H9 (cell line): Measurements from ENCODE around the gene BCORL1. TPM values are rescaled to one million over a fixed set of nuclear protein-coding genes. Genes with fewer than 3 reads are reported as not detected.
A peak's percentile ranks its signal among the peaks of the same experiment; 100 is the strongest.

ENCODE experiments used
- DNase-seq: peaks from one replicate; pipeline ENCODE4 v3.0.0-alpha.2; 2017
- H2AFZ ChIP-seq: one replicate; pipeline ENCODE4 v1.6.1; 2013; ENCODE audit warnings: mild to moderate bottlenecking, low read length, control low read depth, moderate library complexity
- H2AK5ac ChIP-seq: 2 replicates; pipeline ENCODE4 v1.6.1; 2013; ENCODE audit warnings: low read length, control low read depth, mixed read lengths; ENCODE audit not compliant: insufficient read length
- H2BK120ac ChIP-seq: one replicate; pipeline ENCODE4 v1.6.1; 2013; ENCODE audit warnings: low read depth, mild to moderate bottlenecking, low read length, control low read depth, inconsistent platforms; ENCODE audit not compliant: poor library complexity, severe bottlenecking
- H2BK12ac ChIP-seq: 2 replicates; pipeline ENCODE4 v1.6.1; 2013; ENCODE audit warnings: low read length, control low read depth, mixed read lengths, low read depth; ENCODE audit not compliant: insufficient read length
- H2BK15ac ChIP-seq: 2 replicates; pipeline ENCODE4 v1.6.1; 2013; ENCODE audit warnings: low read depth, low read length, control low read depth
- H2BK20ac ChIP-seq: one replicate; pipeline ENCODE4 v1.6.1; 2013; ENCODE audit warnings: low read depth, mild to moderate bottlenecking, low read length, control low read depth, inconsistent platforms; ENCODE audit not compliant: poor library complexity, severe bottlenecking
- H2BK5ac ChIP-seq: 2 replicates; pipeline ENCODE4 v1.6.1; 2013; ENCODE audit warnings: low read length, control low read depth, mixed read lengths; ENCODE audit not compliant: insufficient read length
- H3K14ac ChIP-seq: 2 replicates; pipeline ENCODE4 v1.6.1; 2013; ENCODE audit warnings: low read length, control low read depth; ENCODE audit not compliant: insufficient read depth
- H3K18ac ChIP-seq: 2 replicates; pipeline ENCODE4 v1.6.1; 2013; ENCODE audit warnings: low read depth, mild to moderate bottlenecking, mixed read lengths, low read length, control low read depth; ENCODE audit not compliant: insufficient read length
- H3K23ac ChIP-seq: 2 replicates; pipeline ENCODE4 v1.6.1; 2013; ENCODE audit warnings: low read length, control low read depth, mixed read lengths, low read depth; ENCODE audit not compliant: insufficient read length
- H3K23me2 ChIP-seq: 2 replicates; pipeline ENCODE4 v1.6.1; 2013; ENCODE audit warnings: low read depth, mild to moderate bottlenecking, mixed read lengths, low read length, control low read depth; ENCODE audit not compliant: insufficient read length, poor library complexity, severe bottlenecking
- H3K27ac ChIP-seq: 2 replicates; pipeline ENCODE4 v1.5.1; 2013; ENCODE audit warnings: low read length, control low read depth, mixed read lengths, low read depth; ENCODE audit not compliant: insufficient read length
- H3K27me3 ChIP-seq: 2 replicates; pipeline ENCODE4 v1.6.1; 2013; ENCODE audit warnings: low read length, control low read depth, inconsistent platforms; ENCODE audit not compliant: insufficient read depth
- H3K4ac ChIP-seq: 2 replicates; pipeline ENCODE4 v1.6.1; 2013; ENCODE audit warnings: low read depth, mild to moderate bottlenecking, control low read depth, inconsistent platforms, low read length, moderate library complexity
- H3K4me1 ChIP-seq: 2 replicates; pipeline ENCODE4 v1.6.1; 2013; ENCODE audit warnings: low read length, control low read depth, inconsistent platforms; ENCODE audit not compliant: insufficient read depth
- H3K4me2 ChIP-seq: 2 replicates; pipeline ENCODE4 v1.6.1; 2013; ENCODE audit warnings: low read length, control low read depth, mixed read lengths; ENCODE audit not compliant: insufficient read length, insufficient read depth
- H3K56ac ChIP-seq: 2 replicates; pipeline ENCODE4 v1.6.1; 2013; ENCODE audit warnings: low read depth, mild to moderate bottlenecking, mixed read lengths, low read length, control low read depth; ENCODE audit not compliant: insufficient read length
- H3K79me1 ChIP-seq: 2 replicates; pipeline ENCODE4 v1.6.1; 2013; ENCODE audit warnings: low read depth, mild to moderate bottlenecking, moderate library complexity, low read length, control low read depth, inconsistent platforms; ENCODE audit not compliant: insufficient read depth, poor library complexity, severe bottlenecking
- H3K79me2 ChIP-seq: 2 replicates; pipeline ENCODE4 v1.6.1; 2013; ENCODE audit warnings: low read length, control low read depth, inconsistent platforms; ENCODE audit not compliant: insufficient read depth
- H3K9ac ChIP-seq: 2 replicates; pipeline ENCODE4 v1.6.1; 2013; ENCODE audit warnings: low read length, control low read depth, mixed read lengths; ENCODE audit not compliant: insufficient read length; ENCODE audit errors: extremely low read depth
- H3K9me3 ChIP-seq: one replicate; pipeline ENCODE4 v1.6.1; 2013; ENCODE audit warnings: low read depth, low read length, inconsistent platforms; ENCODE audit not compliant: control insufficient read depth
- H3T11ph ChIP-seq: one replicate; pipeline ENCODE4 v1.6.1; 2013; ENCODE audit warnings: mild to moderate bottlenecking, low read length, control low read depth, inconsistent platforms
- H4K20me1 ChIP-seq: one replicate; pipeline ENCODE4 v1.6.1; 2013; ENCODE audit not compliant: control insufficient read depth, insufficient read length, insufficient read depth
- H4K5ac ChIP-seq: 2 replicates; pipeline ENCODE4 v1.6.1; 2013; ENCODE audit warnings: low read depth, mild to moderate bottlenecking, mixed read lengths, low read length, control low read depth; ENCODE audit not compliant: insufficient read length
- H4K8ac ChIP-seq: replicated peaks from 2 replicates; pipeline ENCODE4 v1.6.1; 2013; ENCODE audit warnings: low read length, control low read depth, mixed read lengths, low read depth; ENCODE audit not compliant: insufficient read length
- H4K91ac ChIP-seq: 2 replicates; pipeline ENCODE4 v1.6.1; 2013; ENCODE audit warnings: low read depth, mild to moderate bottlenecking, moderate library complexity, mixed read lengths, low read length, control low read depth; ENCODE audit not compliant: insufficient read length
- H3K27ac Mint-ChIP-seq, 3 experiments: 2 replicates in 2 of 3; 3 replicates in 1 of 3; pipeline ENCODE4 v1.8.0; 2020 to 2021; ENCODE audit warnings: mixed read lengths in 3 of 3, mild to moderate bottlenecking in 1 of 3, moderate library complexity in 1 of 3
- H3K27me3 Mint-ChIP-seq: 2 replicates; pipeline ENCODE4 v1.8.0; 2021; ENCODE audit warnings: low read depth, mild to moderate bottlenecking, moderate library complexity, mixed read lengths
- H3K36me3 Mint-ChIP-seq, 3 experiments: 2 replicates in 2 of 3; 3 replicates in 1 of 3; pipeline ENCODE4 v1.8.0; 2020 to 2021; ENCODE audit warnings: low read depth in 3 of 3, mixed read lengths in 3 of 3; ENCODE audit not compliant: insufficient read depth in 1 of 3
- H3K4me1 Mint-ChIP-seq, 2 experiments: 2 replicates each; pipeline ENCODE4 v1.8.0; 2020; ENCODE audit warnings: mixed read lengths in 2 of 2
- H3K4me3 Mint-ChIP-seq, 2 experiments: 2 replicates in 1 of 2; 3 replicates in 1 of 2; pipeline ENCODE4 v1.8.0; 2020 to 2021; ENCODE audit warnings: mild to moderate bottlenecking in 2 of 2, mixed read lengths in 2 of 2, moderate library complexity in 1 of 2
- H3K9me3 Mint-ChIP-seq, 2 experiments: 2 replicates in 1 of 2; 3 replicates in 1 of 2; pipeline ENCODE4 v1.8.0; 2020; ENCODE audit warnings: mild to moderate bottlenecking in 2 of 2, mixed read lengths in 2 of 2, moderate library complexity in 1 of 2
- CTCF ChIP-seq: fragments of 200-600 bp; sonication (generic); conservative IDR thresholded peaks from 3 replicates; pipeline ENCODE4 v1.8.0; 2021; ENCODE audit warnings: antibody characterized with exemption, mild to moderate bottlenecking
- WGBS: extraction: QIAGEN DNeasy Blood & Tissue Kit; methylation state at CpG from one replicate; pipeline ENCODE4 v1.1.7; 2013; ENCODE audit warnings: missing lambda C conversion rate, low lambda C conversion rate, mixed read lengths; ENCODE audit not compliant: insufficient read length; ENCODE audit errors: extremely low coverage; 5-methylcytosine and 5-hydroxymethylcytosine counted together
- total RNA-seq: library from RNA; stranded (reverse); gene quantifications from 2 replicates; pipeline ENCODE4 v1.2.1, GENCODE V29; 2021

Gene BCORL1
- total RNA-seq, 1 experiment from 2014 or later, result 6.1 TPM

GRCh38 chrX:130094696-130095095 lies 112.3 kb downstream of the BCORL1 start:
- H3K4me3 Mint-ChIP-seq, result no peak overlapping the region
- H3K27me3 ChIP-seq, result no peaks in the 10 kb centered on the region

More at GRCh38 chrX:130094696-130095095, 112.3 kb downstream of the BCORL1 start:
- H3K27ac Mint-ChIP-seq, result peak overlapping the region in 1 of 3 experiments; percentile 85; a peak in 1 of 7 replicates
- H3K27me3 Mint-ChIP-seq, result no peaks in the 10 kb centered on the region; the same call in none of the 2 replicates
- Histone ChIP-seq H2BK12ac (no peak overlapping the region), H4K20me1 (no peaks in the 10 kb centered on the region), H2BK5ac (no peak overlapping the region), H3K9ac (no peak overlapping the region), H4K5ac (no peak overlapping the region), H3K27ac (no peak overlapping the region), H3K4ac (no peak overlapping the region), H4K91ac (no peak overlapping the region), H4K8ac (no peak overlapping the region), H3K79me2 (no peaks in the 10 kb centered on the region), H3K9me3 (peaks cover 9% of the 10 kb centered on the region), H2BK20ac (no peak overlapping the region), H2BK120ac (no peak overlapping the region), H2AFZ (no peak overlapping the region), H3K23ac (no peak overlapping the region), H3K4me2 (no peak overlapping the region), H3K14ac (no peak overlapping the region), H3K18ac (no peak overlapping the region), H2AK5ac (no peak overlapping the region), H3K23me2 (no peaks in the 10 kb centered on the region), H3T11ph (no peak overlapping the region), H3K79me1 (no peaks in the 10 kb centered on the region), H3K4me1 (no peaks in the 10 kb centered on the region), H2BK15ac (no peak overlapping the region), H3K56ac (no peak overlapping the region)
- peaks cover 0 to 4% (median 0%) of the 10 kb centered on the region in 3 experiments; a peak in 2 of 7 replicates for H3K36me3 Mint-ChIP-seq
- no peak for TF ChIP-seq CTCF
- no CpG with 5 or more reads among the region's 8 CpGs for WGBS
- no peak for DNase-seq
- H3K9me3 Mint-ChIP-seq, result peaks cover 0 to 64% of the 10 kb centered on the region in 2 experiments; a peak in 4 of 5 replicates
- peaks cover 6 to 7% of the 10 kb centered on the region in 2 experiments for H3K4me1 Mint-ChIP-seq
